T-helper 22 cell (primary cell): ENCODE measurements around the gene LEFTY2.
A peak's percentile ranks its signal among the peaks of the same experiment; 100 is the strongest.
"Not testable (repeated sequence)": the region's sequence is repeated elsewhere in the genome, so short reads cannot be mapped to it uniquely, and the experiment has no call there.

Experiments
- DNase-seq: peaks from one replicate; pipeline ENCODE4 v3.0.0-alpha.2; 2020; ENCODE audit warnings: low read depth

The LEFTY2 gene

DNA sequence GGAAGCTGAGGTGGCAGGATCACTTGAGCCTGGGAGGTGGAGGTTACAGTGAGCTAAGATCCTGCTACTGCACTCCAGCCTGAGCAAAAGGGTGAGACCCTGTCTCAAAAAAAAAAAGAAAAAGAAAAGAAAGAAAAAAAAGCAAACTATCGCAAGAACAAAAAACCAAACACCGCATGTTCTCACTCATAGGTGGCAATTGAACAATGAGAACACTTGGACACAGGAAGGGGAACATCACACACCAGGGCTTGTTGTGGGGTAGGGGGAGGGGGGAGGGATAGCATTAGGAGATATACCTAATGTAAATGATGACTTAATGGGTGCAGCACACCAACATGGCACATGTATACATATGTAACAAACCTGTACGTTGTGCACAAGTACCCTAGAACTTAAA lies 11.6 kb downstream of the LEFTY2 start:
- not testable (repeated sequence) for DNase-seq

DNA sequence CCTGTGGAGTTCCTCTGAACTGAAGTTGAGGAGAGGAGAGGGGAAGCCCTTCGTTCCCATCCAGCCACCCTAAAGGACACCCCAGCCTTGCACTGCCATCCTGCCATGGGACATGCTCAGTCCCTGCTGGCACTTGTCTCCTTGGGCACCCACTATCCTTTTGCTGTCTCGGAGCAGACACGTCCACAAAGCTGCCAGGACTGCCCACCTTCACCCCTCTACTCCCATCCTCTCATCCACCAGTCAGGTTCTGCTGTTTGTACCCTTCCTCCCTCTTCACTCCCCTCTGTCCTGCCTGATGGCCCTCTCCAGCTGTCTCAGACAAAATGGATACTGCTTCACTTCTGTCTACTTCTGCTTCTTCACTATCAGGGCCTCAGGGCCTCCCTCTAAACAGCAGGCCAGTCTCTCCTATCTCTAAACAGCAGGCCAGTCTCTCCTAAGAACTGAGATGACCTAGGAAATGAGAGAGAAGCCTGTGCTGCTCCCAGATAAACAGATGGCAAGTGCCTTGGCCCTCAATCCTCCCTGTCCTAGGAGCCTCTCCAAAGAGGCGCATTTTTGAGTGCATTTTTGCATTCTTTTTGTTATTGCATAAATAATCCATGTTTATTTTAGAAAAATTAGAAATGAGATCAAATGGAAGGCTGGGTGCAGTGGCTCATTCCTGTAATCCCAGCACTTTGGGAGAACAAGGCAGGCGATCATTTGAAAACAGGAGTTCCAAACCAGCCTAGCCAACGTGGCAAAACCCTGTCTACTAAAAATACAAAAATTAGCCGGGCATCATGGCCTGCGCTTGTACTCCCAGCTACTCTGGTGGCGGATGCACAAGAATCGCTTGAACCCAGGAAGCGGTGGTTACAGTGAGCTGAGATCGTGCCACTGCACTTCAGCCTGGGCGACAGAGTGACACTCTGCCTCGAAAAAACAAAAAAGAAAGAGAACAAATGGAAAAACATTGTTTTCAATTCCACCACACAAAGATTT lies 12.5 kb downstream of the LEFTY2 start:
- no peak for DNase-seq

DNA sequence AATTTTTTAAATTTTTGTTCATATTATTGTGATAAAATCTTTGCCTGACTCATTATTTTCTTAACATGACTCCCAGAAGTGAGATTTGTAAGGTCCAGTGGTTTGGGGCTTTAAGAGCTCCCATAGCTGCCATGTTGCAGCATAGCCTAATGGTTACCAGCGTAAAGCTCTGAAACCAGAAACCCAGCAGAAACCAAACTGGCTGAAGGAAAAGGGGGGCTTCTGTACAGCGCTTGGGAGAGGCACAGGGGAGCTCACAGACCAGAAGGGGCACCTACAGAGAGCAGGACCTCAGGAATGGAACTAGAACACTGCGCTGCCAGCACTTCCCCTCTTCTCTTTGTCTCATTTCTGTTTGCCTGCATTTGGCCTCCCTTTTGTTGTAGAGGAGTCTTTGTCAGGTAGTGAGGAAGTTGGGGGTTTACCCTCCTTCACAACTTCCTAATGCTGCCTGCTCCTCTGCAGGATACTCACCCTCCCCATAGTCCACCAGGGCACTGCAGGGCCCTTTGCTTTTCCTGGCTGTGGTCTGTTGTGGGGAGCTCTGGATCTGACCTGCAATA lies 14.4 kb downstream of the LEFTY2 start:
- DNase-seq, result no peak

- peak; percentile 91 for DNase-seq
These were observed 17.1 kb downstream of the LEFTY2 start, which contains the start of gene PYCR2 for GRCh38 chr1:225923692-225924555. PYCR2 (minus strand) TSS chr1:225924250; CDS start chr1:225924110, 140 bp downstream.

DNA sequence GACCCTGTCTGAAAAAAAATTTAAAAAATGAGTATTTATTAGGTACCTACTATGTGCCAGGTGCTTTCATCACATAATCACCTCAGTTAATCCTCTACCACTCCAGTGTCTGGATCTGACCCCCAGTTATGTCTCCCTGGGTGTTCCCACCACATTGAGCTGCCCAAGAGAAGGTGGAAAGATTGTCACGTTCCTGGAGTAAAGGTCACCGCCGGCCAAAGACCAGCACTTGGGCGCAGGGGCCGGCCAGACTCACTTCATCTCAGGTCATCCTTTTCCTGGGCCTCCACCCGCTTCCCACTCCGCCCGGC lies 17.7 kb downstream of the LEFTY2 start:
- DNase-seq, result no peak

- no peak for DNase-seq
These were observed 19.0 kb downstream of the LEFTY2 start for GRCh38 chr1:225921734-225922709.

DNA sequence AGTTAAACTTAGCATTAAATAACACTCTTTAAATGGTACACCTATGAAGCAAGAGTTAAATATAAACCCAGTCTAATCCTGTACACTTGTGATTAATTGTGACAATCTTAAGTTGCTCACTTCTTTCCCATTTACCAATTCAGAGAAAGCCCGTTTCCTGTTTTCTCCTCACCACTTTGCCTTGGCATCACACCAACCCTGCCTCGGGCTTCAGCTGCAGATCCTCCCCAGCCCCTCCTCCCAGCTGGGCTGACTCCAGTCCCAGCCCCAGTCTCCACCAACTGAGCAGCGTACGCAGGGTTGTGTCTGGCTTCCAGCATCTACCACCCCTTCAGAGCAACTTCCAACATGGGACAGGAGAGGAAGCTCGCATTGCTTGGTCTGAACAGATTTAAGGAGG lies 21.1 kb downstream of the LEFTY2 start:
- DNase-seq, result no peak

GRCh38 chr1:225918280-225918679 lies 22.7 kb downstream of the LEFTY2 start:
- no peak for DNase-seq

GRCh38 chr1:225917536-225917935 lies 23.5 kb downstream of the LEFTY2 start:
- DNase-seq, result no peak

DNA sequence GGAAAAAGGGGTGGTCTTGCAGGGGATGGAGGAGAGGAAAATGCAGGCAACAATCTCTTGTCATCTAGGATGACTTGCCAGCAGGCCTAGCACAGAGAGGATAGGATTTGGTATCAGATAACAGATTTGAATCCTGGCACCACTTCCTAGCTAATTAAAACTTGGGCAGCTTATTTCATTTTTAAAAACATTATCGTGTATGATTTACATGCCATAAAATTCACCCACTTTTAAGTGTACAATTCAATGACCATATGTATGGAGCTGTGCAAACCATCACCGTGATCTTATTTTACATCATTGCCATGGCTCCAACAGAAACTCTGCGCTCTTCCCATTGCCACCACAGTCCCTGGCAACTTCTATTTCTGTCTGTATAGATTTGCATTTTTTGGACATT lies 23.9 kb downstream of the LEFTY2 start:
- no peak for DNase-seq

DNA sequence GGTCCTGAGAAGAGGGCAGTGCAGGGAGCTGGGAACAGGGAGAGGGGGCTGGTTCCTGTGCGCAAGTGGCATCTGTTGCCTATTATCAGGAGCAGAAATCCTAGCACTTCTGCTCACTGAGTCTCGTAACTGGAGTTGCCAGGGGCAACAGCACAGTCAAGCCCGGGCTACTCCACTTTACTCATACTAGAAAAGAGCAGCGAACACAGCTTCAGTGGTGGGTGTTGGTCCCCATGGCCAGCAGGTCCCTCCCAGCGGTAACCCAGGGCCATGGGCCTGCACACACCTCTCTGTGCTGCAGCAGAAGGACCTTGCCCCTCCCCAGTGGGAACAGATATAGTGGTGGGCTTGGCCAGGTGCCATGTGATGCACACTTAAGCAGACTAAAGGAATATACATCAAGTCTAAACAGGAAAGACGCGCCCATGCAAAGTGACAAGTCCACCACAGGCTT lies 25.5 kb downstream of the LEFTY2 start:
- no peak for DNase-seq

DNA sequence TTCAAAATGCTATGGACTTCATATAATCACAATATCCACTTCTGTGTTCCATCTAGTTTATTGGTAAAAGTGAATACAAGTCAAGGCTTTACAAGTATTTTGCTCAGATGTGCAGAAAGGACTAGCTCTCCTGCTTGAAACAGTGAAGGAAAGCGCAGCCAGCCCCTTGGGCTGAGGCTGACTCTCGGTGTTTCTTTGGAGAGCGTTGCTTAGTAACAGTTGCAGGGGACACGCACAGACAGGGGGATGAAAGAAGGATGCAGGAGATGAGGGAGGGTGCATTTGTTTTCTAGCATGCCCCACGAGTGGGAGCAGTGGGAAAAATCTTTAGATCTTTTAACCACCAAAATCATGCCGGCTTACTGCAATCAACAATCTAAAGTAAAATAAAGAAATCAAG lies 26.1 kb downstream of the LEFTY2 start:
- no peak for DNase-seq

DNA sequence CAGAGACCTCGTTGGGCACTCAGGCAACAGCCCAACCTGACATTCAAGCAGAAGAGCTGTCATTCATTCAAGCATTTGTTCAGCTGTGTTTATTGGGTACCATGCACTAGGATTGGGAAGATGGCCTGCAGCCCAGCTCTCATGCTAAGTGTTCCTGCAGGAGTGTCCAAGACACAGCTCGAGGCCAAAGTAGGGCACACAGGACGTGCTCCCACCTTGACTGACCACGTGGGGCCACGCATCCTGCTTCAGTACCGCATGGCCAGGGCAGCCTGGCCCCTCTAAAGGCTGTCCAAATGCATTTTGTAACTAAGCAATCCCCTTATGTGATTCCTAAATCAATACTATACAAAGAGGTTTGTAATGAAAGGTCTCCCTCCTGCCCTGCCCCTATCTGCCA lies 26.6 kb downstream of the LEFTY2 start:
- DNase-seq, result no peak

- DNase-seq, result peak; percentile 36
These were observed 29.6 kb downstream of the LEFTY2 start for GRCh38 chr1:225911191-225912130.

DNA sequence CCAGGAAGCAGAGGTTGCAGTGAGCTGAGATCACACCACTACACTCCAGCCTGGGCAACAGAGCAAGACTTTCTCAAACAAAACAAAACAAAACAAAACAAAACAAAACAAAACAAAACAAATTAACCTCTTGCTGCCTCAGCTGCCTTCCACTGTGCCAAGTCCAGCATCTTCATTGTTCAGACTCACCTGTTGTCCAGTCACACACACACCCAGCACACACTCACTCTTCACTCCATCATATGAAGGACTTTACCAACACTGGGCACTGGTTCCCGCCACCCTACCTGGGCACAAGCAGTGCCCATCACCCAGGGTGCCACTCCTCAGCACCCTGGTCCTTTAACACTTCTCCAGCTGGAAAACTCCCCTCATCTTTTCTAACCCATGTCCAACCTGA lies 31.5 kb downstream of the LEFTY2 start:
- no peak for DNase-seq

- no peak for DNase-seq
These were observed 32.2 kb downstream of the LEFTY2 start for GRCh38 chr1:225908773-225909172.

DNA sequence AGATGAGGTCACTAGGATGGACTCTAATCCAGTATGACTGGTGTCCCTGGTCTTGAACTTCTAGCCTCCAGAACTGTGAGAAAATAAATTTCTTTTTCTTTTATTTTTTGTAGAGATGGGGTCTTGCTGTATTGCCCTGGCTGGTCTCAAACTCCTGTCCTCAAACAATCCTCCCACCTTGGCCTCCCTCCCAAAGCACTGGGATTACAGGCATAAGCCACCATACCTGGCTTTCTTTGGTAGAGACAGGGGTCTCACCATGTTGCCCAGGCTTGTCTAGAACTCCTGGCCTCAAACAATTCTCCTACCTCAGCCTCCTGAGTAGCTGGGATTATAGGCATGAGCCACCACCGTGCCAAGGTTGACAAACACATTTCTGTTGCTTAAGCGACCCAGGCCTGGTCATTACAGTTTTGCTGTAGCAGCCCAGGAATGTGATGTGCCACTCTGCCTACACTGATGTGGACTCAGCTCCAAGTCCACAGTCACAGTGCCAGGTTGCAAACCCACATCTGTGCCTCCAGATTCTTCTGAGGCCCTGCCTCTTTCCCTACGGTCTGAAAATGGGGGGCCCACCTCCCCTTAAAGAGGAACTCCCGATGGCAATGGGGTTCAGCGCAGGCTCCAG lies 32.9 kb downstream of the LEFTY2 start:
- no peak for DNase-seq

DNA sequence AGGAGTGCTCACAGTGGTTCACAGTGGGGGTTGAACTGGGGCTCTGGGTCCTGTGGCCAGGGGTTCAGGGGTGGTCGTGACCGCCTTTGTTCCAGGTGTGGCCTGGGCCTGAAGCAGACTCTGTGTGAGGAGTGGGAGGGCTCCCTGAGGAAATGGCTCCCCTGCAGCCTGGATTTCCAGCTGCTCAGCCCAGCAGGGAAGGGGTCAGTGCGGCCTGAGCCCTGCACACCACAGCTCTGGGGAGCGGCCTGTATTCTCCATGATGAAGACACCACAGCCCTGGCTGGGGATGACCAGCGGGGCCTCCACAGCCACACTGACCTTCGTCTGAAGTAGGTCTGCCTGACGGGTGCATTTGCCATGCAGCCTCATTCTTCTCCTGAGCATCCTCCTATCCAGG lies 33.7 kb downstream of the LEFTY2 start:
- DNase-seq, result no peak

GRCh38 chr1:225906467-225906866 lies 34.6 kb downstream of the LEFTY2 start:
- no peak for DNase-seq

- DNase-seq, result no peak
These were observed 37.4 kb downstream of the LEFTY2 start for GRCh38 chr1:225903623-225904022.
